Stomach (tissue), 4 donors: ENCODE data around the gene AFTPH.

ENCODE experiments used
- CTCF ChIP-seq, 7 experiments: fragments of 450-650 bp in 4 of 7; fragments of 200-600 bp in 3 of 7; sonication (generic) in 3 of 7; IDR thresholded peaks; one replicate each; pipeline ENCODE4 v1.5.1; 2016 to 2019; ENCODE audit warnings: antibody characterized with exemption in 7 of 7, control low read depth in 2 of 7, mild to moderate bottlenecking in 1 of 7
- EP300 ChIP-seq: sonication (generic); formaldehyde crosslinking; IDR thresholded peaks from one replicate; pipeline ENCODE4 v1.6.1; 2017; ENCODE audit warnings: antibody characterized with exemption
- POLR2A ChIP-seq, 4 donors: fragments of 450-650 bp; IDR thresholded peaks; one replicate each; pipeline ENCODE4 v1.6.1; 2016; ENCODE audit warnings: antibody characterized with exemption in 4 of 4, control low read depth in 2 of 4, mild to moderate bottlenecking in 1 of 4, moderate library complexity in 1 of 4
- POLR2AphosphoS5 ChIP-seq, 3 donors: sonication (generic); formaldehyde crosslinking; IDR thresholded peaks; one replicate each; pipeline ENCODE4 v1.6.1; 2016; ENCODE audit warnings: antibody characterized with exemption in 3 of 3

- TF ChIP-seq CTCF (IDR thresholded peaks at IDR 0.05) = no peak
- no peak for TF ChIP-seq POLR2A (IDR thresholded peaks at IDR 0.05)
- TF ChIP-seq EP300 = no peak
- no peak for TF ChIP-seq POLR2AphosphoS5 (IDR thresholded peaks at IDR 0.05)
Measured at GRCh38 chr2:64541547-64541946, 17.4 kb downstream of the AFTPH start.
